Choroid plexus epithelial cell (primary cell): ENCODE data around the gene STK35.

ENCODE experiments used
- DNase-seq: peaks from one replicate; pipeline ENCODE4 v3.0.0-alpha.2; 2010; ENCODE audit warnings: low read depth
- H3K4me3 ChIP-seq: 2 replicates; pipeline ENCODE4 v1.5.1; 2011; ENCODE audit warnings: low read depth, mild to moderate bottlenecking, control low read depth, low read length, moderate library complexity
- CTCF ChIP-seq: conservative IDR thresholded peaks from 2 replicates; pipeline ENCODE4 v1.5.1; 2011; ENCODE audit warnings: low read depth, mild to moderate bottlenecking, control low read depth, inconsistent platforms, low read length, moderate library complexity

STK35 gene

GRCh38 chr20:2114990-2115681, 13.5 kb downstream of the STK35 start:
- peak; percentile 68 for DNase-seq
- no peak for TF ChIP-seq CTCF
- no peak overlapping the region for H3K4me3 ChIP-seq

DNA sequence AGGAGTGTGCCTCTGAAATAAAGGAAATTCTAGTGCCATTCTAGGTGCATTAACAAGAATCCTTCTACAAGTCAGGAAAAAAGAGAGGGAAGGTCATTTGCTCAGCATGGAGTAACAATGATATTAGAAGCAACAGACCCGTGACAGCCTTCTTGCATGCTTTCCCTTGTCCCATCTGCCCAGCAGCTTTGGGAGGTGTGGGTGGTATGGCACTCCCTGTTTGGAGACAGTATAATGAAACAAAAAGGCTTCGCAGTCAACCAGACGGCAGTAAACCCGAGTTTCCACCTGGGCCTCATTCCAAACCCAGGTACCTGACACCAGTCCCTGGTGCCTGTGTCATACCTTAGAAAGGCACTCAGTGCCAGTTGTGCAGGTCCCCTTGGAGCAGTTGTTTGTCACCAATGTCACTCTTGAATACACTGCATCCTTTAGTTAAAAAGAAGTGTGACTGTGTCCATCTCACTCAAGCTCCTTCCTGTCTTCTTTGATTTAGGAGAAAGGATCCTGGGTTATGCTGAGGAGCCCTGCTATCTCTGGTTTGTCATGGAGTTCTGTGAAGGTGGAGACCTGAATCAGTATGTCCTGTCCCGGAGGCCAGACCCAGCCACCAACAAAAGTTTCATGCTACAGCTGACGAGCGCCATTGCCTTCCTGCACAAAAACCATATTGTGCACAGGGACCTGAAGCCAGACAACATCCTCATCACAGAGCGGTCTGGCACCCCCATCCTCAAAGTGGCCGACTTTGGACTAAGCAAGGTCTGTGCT, 14.7 kb downstream of the STK35 start:
- no peak overlapping the region for H3K4me3 ChIP-seq
- DNase-seq, result no peak
- no peak for TF ChIP-seq CTCF

DNA sequence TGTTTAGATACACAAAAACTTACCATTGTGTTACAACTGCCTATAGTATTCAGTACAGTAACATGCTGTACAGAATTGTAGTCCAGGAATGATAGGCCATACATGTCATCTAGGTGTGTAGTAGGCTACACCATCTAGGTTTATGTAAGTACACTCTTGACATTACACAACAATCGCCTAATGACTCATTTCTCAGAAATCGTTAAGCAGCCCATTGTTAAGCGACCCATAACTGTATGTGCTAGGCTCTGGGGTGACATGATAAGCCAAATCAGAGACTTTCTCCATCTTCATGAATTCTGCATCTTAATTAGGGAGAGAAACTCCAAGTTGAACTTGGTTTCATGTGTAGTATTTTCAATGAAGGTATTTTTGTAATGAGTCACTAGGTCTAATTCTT, 17.2 kb downstream of the STK35 start:
- TF ChIP-seq CTCF, result no peak
- DNase-seq, result no peak
- no peak overlapping the region for H3K4me3 ChIP-seq

GRCh38 chr20:2122936-2123335, 21.3 kb downstream of the STK35 start:
- no peak for TF ChIP-seq CTCF
- H3K4me3 ChIP-seq, result no peak overlapping the region
- peak; percentile 67 for DNase-seq

DNA sequence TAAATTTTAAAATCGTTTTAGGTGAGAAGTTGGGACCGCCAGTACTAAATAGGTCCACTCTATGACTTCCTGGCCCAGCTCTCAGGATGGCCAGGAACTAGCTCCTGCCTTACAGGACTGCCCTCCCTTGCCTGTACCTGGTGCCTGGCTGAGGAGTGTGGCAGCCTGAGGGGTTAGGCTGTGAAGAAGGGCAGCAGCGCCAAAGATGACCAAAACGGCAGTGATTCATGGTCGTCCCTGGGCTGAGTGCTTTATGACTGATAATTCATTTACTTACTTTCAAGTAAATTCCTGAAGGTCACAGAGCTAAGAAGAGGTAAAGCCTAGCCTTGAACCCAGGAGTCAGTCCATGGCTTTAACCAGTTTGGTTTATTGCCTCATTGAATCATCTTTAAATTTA, 22.1 kb downstream of the STK35 start:
- TF ChIP-seq CTCF, result no peak
- no peak for DNase-seq
- H3K4me3 ChIP-seq, result no peak overlapping the region

DNA sequence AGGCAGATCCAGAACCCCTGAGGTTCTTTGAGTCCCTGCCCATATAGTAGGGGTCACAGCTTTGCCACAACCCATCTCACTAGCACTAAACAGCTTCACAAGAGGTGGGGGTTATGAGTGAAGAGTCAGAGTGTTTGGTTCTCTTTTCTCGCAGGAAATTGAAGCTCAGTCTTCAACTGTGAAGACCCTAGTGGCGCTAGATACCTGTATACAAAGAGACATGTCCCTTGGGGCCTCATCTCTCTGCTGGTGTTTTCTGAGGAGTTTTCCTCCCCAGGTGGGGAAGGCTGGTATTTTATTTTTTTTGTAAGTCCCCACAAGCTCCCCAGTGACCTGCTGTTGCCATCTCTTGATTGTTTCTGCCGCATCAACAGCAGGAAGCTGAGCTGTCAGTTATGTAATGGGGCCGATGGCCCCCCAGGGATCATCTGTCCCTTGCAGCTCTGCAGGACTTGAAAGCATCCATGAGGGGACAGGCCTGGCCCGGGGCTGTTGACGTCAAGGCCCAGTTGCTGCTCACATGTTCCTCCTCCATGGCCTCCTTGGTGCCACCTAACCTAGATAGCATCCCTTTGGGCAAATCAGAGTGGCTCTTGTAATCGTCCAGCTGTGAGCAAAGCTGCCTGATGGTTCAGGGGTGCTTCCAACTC, 23.1 kb downstream of the STK35 start:
- TF ChIP-seq CTCF, result no peak
- no peak overlapping the region for H3K4me3 ChIP-seq
- DNase-seq, result no peak
